IMR-90 (cell line): ENCODE data around the gene THYN1. TPM values are rescaled to one million over a fixed set of nuclear protein-coding genes. Genes with fewer than 3 reads are reported as not detected.

Experiments used
- ATAC-seq: fragments of 200-7000 bp; cut with Tn5 transposase; 2 replicates; pipeline ENCODE4 v1.9.1; 2020; ENCODE audit warnings: low read depth, mild to moderate bottlenecking, moderate library complexity
- BruUV-seq: library from RNA; stranded (reverse); fragments of 400-500 nt; replicated peaks from 2 replicates; lab custom pipeline; 2021; lab: Mats Ljungman, UMichigan
- CTCF ChIA-PET: fragments of 300-600 bp; formaldehyde crosslinking; extraction: SDS; loops from one replicate; lab custom pipeline; 2021; ENCODE audit warnings: antibody characterized with exemption; lab: Yijun Ruan, JAX
- POLR2A ChIA-PET: fragments of 300-600 bp; sonication (Branson Sonifier 250); formaldehyde crosslinking; loops from one replicate; lab custom pipeline; 2022; ENCODE audit warnings: antibody characterized with exemption; ENCODE audit not compliant: unreplicated experiment; lab: Charles Lee
- DNase-seq: peaks from one replicate; pipeline ENCODE4 v3.0.0; 2013
- H2AFZ ChIP-seq: replicated peaks from 2 replicates; pipeline ENCODE3; 2013; ENCODE audit warnings: low read length, mild to moderate bottlenecking; ENCODE audit not compliant: poor library complexity
- H2AK5ac ChIP-seq: 2 replicates; pipeline ENCODE4 v1.6.1; 2013; ENCODE audit warnings: low read depth, low read length, inconsistent platforms
- H2AK9ac ChIP-seq: replicated peaks from 2 replicates; pipeline ENCODE3; 2013; ENCODE audit warnings: mild to moderate bottlenecking, low read depth, low read length, moderate library complexity; ENCODE audit not compliant: poor library complexity
- H2BK120ac ChIP-seq: 2 replicates; pipeline ENCODE4 v1.6.1; 2013; ENCODE audit warnings: low read depth, low read length, inconsistent platforms
- H2BK15ac ChIP-seq: 3 replicates; pipeline ENCODE4 v1.6.1; 2013; ENCODE audit warnings: low read depth, low read length, inconsistent platforms
- H2BK20ac ChIP-seq: 2 replicates; pipeline ENCODE4 v1.6.1; 2013; ENCODE audit warnings: low read depth, mild to moderate bottlenecking, inconsistent platforms, low read length, moderate library complexity
- H2BK5ac ChIP-seq: 2 replicates; pipeline ENCODE4 v1.6.1; 2013; ENCODE audit warnings: mild to moderate bottlenecking, low read depth, low read length, inconsistent platforms; ENCODE audit not compliant: poor library complexity, severe bottlenecking
- H3K14ac ChIP-seq: replicated peaks from 2 replicates; pipeline ENCODE4 v1.6.1; 2013; ENCODE audit warnings: low read depth, low read length, inconsistent platforms
- H3K18ac ChIP-seq: 2 replicates; pipeline ENCODE4 v1.6.1; 2013; ENCODE audit warnings: low read depth, low read length, control low read depth
- H3K23ac ChIP-seq: 2 replicates; pipeline ENCODE4 v1.6.1; 2013; ENCODE audit warnings: low read depth, low read length, inconsistent platforms
- H3K27ac ChIP-seq: 2 replicates; pipeline ENCODE4 v1.5.1; 2013; ENCODE audit warnings: mild to moderate bottlenecking, control low read depth, low read length; ENCODE audit not compliant: insufficient read depth
- H3K27me3 ChIP-seq: 2 replicates; pipeline ENCODE4 v1.6.1; 2013; ENCODE audit warnings: low read length; ENCODE audit not compliant: control insufficient read depth, insufficient read depth
- H3K36me3 ChIP-seq: 2 replicates; pipeline ENCODE4 v1.6.1; 2013; ENCODE audit warnings: low read length, mixed read lengths; ENCODE audit not compliant: control insufficient read depth, insufficient read depth
- H3K4ac ChIP-seq: 2 replicates; pipeline ENCODE4 v1.6.1; 2013; ENCODE audit warnings: low read depth, low read length, inconsistent platforms
- H3K4me1 ChIP-seq: 2 replicates; pipeline ENCODE4 v1.6.1; 2013; ENCODE audit warnings: low read length, mixed read lengths; ENCODE audit not compliant: control insufficient read depth, insufficient read depth
- H3K4me2 ChIP-seq: 2 replicates; pipeline ENCODE4 v1.6.1; 2013; ENCODE audit warnings: low read depth, mild to moderate bottlenecking, control low read depth, low read length, moderate library complexity
- H3K4me3 ChIP-seq: 2 replicates; pipeline ENCODE4 v1.5.1; 2013; ENCODE audit warnings: low read depth, mild to moderate bottlenecking, control low read depth, low read length, moderate library complexity; ENCODE audit not compliant: insufficient read depth
- H3K56ac ChIP-seq: 2 replicates; pipeline ENCODE4 v1.6.1; 2013; ENCODE audit warnings: low read length, inconsistent platforms; ENCODE audit not compliant: insufficient read depth; ENCODE audit errors: extremely low read depth
- H3K79me1 ChIP-seq, 2 experiments: 2 replicates each; pipeline ENCODE4 v1.6.1; 2013; ENCODE audit warnings: low read length in 2 of 2, inconsistent platforms in 1 of 2, low read depth in 1 of 2
- H3K9ac ChIP-seq: 2 replicates; pipeline ENCODE4 v1.6.1; 2013; ENCODE audit warnings: low read depth, low read length, control low read depth
- H3K9me1 ChIP-seq: 2 replicates; pipeline ENCODE4 v1.6.1; 2013; ENCODE audit warnings: low read length, inconsistent platforms; ENCODE audit not compliant: insufficient read depth
- H3K9me3 ChIP-seq: 2 replicates; pipeline ENCODE4 v1.6.1; 2013; ENCODE audit warnings: low read length; ENCODE audit not compliant: control insufficient read depth, insufficient read depth
- H4K20me1 ChIP-seq: 2 replicates; pipeline ENCODE4 v1.6.1; 2013; ENCODE audit warnings: low read length, inconsistent platforms; ENCODE audit not compliant: insufficient read depth
- H4K5ac ChIP-seq: 2 replicates; pipeline ENCODE4 v1.6.1; 2013; ENCODE audit warnings: mild to moderate bottlenecking, low read depth, low read length, control low read depth
- H4K8ac ChIP-seq, 2 experiments: 2 replicates each; pipeline ENCODE4 v1.6.1; 2013; ENCODE audit warnings: low read depth in 2 of 2, low read length in 2 of 2, control low read depth in 1 of 2, inconsistent platforms in 1 of 2
- H4K91ac ChIP-seq: 2 replicates; pipeline ENCODE4 v1.6.1; 2013; ENCODE audit warnings: low read depth, low read length, inconsistent platforms; ENCODE audit not compliant: insufficient read depth
- CEBPB ChIP-seq: IDR thresholded peaks from 2 replicates; pipeline ENCODE4 v1.6.1; 2012; ENCODE audit warnings: low read depth, low read length, improper control_type of control experiment
- CHD1 ChIP-seq: IDR thresholded peaks from 2 replicates; pipeline ENCODE4 v1.6.1; 2012; ENCODE audit warnings: low read depth, low read length, improper control_type of control experiment
- MAZ ChIP-seq: IDR thresholded peaks from 2 replicates; pipeline ENCODE4 v1.6.1; 2012; ENCODE audit warnings: low read depth, mild to moderate bottlenecking, low read length, improper control_type of control experiment, moderate library complexity, borderline replicate concordance
- NFE2L2 ChIP-seq: fragments of 150-350 bp; IDR thresholded peaks from 2 replicates; pipeline ENCODE4 v1.6.1; 2016; ENCODE audit warnings: low read depth, mild to moderate bottlenecking, low read length
- WGBS, 2 experiments: methylation state at CpG; one replicate each; pipeline versions ENCODE4 v1.1.5 to v1.1.7; 2013; ENCODE audit warnings: missing lambda C conversion rate in 2 of 2; ENCODE audit not compliant: insufficient read length in 1 of 2; ENCODE audit errors: extremely low coverage in 2 of 2; 5-methylcytosine and 5-hydroxymethylcytosine counted together
- dilution Hi-C: fragments of 300-500 bp; cut with HindIII; formaldehyde crosslinking; loops from one replicate; pipeline ENCODE4 v1.14.3; 2018; ENCODE audit warnings: low sequenced_read_pairs; ENCODE audit not compliant: unreplicated experiment
- in situ Hi-C: fragments of 300-500 bp; cut with MboI; formaldehyde crosslinking; loops from 3 replicates; pipeline ENCODE4 v1.14.3; 2019; ENCODE audit warnings: low sequenced_read_pairs, inconsistent platforms, mixed read lengths
- intact Hi-C: fragments of 100-400 bp; cut with micrococcal nuclease; formaldehyde crosslinking; loops from 2 replicates; pipeline ENCODE4 v1.10.0; 2022
- polyA plus RNA-seq, 3 experiments: library from polyadenylated mRNA; depleted of rRNA; stranded (reverse); fragments of >200 nt; gene quantifications; 2 replicates each; pipeline ENCODE4 v1.2.3, GENCODE V29; 2012; ENCODE audit warnings: low replicate concordance in 1 of 3
- total RNA-seq: library from RNA; depleted of rRNA; stranded (reverse); fragments of >200 nt; gene quantifications from 2 replicates; pipeline ENCODE4 v1.2.3, GENCODE V29; 2012
- TF ChIP-seq, protein P1 (sequence below): conservative IDR thresholded peaks from 2 replicates; pipeline ENCODE4 v1.5.1; 2012; ENCODE audit warnings: mild to moderate bottlenecking, low read depth, low read length, improper control_type of control experiment
- TF ChIP-seq, protein P2 (sequence below): fragments of 150-350 bp; IDR thresholded peaks from 2 replicates; pipeline ENCODE4 v1.6.1; 2016; ENCODE audit warnings: low read depth, mild to moderate bottlenecking, low read length, moderate library complexity, borderline replicate concordance

THYN1 gene
- total and polyA plus RNA-seq, 2 of the 4 experiments (the other 2 are of a cell fraction): 43.1 to 72.1 TPM

- Histone ChIP-seq H4K8ac (no peak overlapping the region), H2AFZ (no peak overlapping the region), H3K18ac (no peak overlapping the region), H3K14ac (no peak overlapping the region), H3K36me3 (peaks cover 29% of the 10 kb centered on the region), H3K9me1 (no peaks in the 10 kb centered on the region; the same call in 1 of the 2 replicates), H2BK5ac (no peak overlapping the region), H3K23ac (no peak overlapping the region), H3K4me1 (no peaks in the 10 kb centered on the region; the same call in 1 of the 2 replicates), H3K56ac (no peak overlapping the region), H4K20me1 (no peaks in the 10 kb centered on the region; the same call in 1 of the 2 replicates), H3K9me3 (no peaks in the 10 kb centered on the region), H4K5ac (no peak overlapping the region), H3K27ac (no peak overlapping the region), H3K4me2 (no peak overlapping the region), H3K4me3 (no peak overlapping the region), H3K9ac (no peak overlapping the region), H3K27me3 (no peaks in the 10 kb centered on the region), H2BK120ac (no peak overlapping the region), H2BK15ac (no peak overlapping the region), H3K79me1 (peaks cover 5 to 21% of the 10 kb centered on the region in 2 experiments), H3K4ac (no peak overlapping the region), H2AK5ac (no peak overlapping the region), H4K91ac (no peak overlapping the region), H2AK9ac (no peak overlapping the region), H2BK20ac (no peak overlapping the region)
- dilution Hi-C loops (no loop called here), in situ Hi-C loops (loop anchor here (10.0 kb wide), 1 partner anchor 212 kb away; no protein-coding TSS in a partner anchor), intact Hi-C loops (loop anchor here (10.0 kb wide), 1 partner anchor 212 kb away; no protein-coding TSS in a partner anchor)
- TF ChIP-seq, protein P1, sequence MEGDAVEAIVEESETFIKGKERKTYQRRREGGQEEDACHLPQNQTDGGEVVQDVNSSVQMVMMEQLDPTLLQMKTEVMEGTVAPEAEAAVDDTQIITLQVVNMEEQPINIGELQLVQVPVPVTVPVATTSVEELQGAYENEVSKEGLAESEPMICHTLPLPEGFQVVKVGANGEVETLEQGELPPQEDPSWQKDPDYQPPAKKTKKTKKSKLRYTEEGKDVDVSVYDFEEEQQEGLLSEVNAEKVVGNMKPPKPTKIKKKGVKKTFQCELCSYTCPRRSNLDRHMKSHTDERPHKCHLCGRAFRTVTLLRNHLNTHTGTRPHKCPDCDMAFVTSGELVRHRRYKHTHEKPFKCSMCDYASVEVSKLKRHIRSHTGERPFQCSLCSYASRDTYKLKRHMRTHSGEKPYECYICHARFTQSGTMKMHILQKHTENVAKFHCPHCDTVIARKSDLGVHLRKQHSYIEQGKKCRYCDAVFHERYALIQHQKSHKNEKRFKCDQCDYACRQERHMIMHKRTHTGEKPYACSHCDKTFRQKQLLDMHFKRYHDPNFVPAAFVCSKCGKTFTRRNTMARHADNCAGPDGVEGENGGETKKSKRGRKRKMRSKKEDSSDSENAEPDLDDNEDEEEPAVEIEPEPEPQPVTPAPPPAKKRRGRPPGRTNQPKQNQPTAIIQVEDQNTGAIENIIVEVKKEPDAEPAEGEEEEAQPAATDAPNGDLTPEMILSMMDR: no peak
- TF ChIP-seq NFE2L2: no peak
- TF ChIP-seq MAZ: no peak
- no peak for TF ChIP-seq CHD1
- TF ChIP-seq, protein P2, sequence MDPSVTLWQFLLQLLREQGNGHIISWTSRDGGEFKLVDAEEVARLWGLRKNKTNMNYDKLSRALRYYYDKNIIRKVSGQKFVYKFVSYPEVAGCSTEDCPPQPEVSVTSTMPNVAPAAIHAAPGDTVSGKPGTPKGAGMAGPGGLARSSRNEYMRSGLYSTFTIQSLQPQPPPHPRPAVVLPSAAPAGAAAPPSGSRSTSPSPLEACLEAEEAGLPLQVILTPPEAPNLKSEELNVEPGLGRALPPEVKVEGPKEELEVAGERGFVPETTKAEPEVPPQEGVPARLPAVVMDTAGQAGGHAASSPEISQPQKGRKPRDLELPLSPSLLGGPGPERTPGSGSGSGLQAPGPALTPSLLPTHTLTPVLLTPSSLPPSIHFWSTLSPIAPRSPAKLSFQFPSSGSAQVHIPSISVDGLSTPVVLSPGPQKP: no peak
- no peak for TF ChIP-seq CEBPB
- ChIA-PET POLR2A (no interaction called here), CTCF (no interaction called here)
- no TSS peak for BruUV-seq
- no peak for ATAC-seq
- WGBS, 2 experiments: 89% methylated on average over 6 of the region's 11 CpGs; no CpG with 5 or more reads in 1 of the 2 experiments
- no peak for DNase-seq
These were observed 3.9 kb upstream of the THYN1 start for GRCh38 chr11:134257101-134257500.
